HCT116 (cell line): ENCODE results near the gene PURA. TPM values are rescaled to one million over a fixed set of nuclear protein-coding genes. Genes with fewer than 3 reads are reported as not detected.

Experiments
- ATAC-seq: fragments of 200-7000 bp; cut with Tn5 transposase; 2 replicates; pipeline ENCODE4 v1.9.1; 2020; ENCODE audit warnings: mild to moderate bottlenecking, moderate library complexity
- BruUV-seq: library from RNA; stranded (reverse); fragments of 400-500 nt; replicated peaks from 2 replicates; lab custom pipeline; 2021; lab: Mats Ljungman, UMichigan
- CTCF ChIA-PET: fragments of 300-600 bp; sonication (Branson Sonifier 250); formaldehyde crosslinking; loops from one replicate; lab custom pipeline; 2021; ENCODE audit warnings: antibody characterized with exemption; lab: Charles Lee
- POLR2A ChIA-PET: fragments of 300-600, 350-600 bp; sonication (Branson Sonifier 250); formaldehyde crosslinking; loops from one replicate; lab custom pipeline; 2021; ENCODE audit warnings: antibody characterized with exemption; lab: Charles Lee
- RAD21 ChIA-PET, 2 experiments: fragments of 300-600 bp; sonication (Branson Sonifier 250); formaldehyde crosslinking; loops; one replicate each; lab custom pipeline; 2023; ENCODE audit warnings: low total read pairs in 2 of 2; ENCODE audit not compliant: uncharacterized antibody in 2 of 2, unreplicated experiment in 2 of 2, low non-redundant PET in 1 of 2; lab: Charles Lee
- DNase-seq: peaks from one replicate; pipeline ENCODE4 v3.0.0-alpha.2; 2010; ENCODE audit warnings: low read depth, low spot score
- H2AFZ ChIP-seq: fragments of 200-600 bp; shearing (Covaris generic), sonication (generic); 2 replicates; pipeline ENCODE4 v1.6.1; 2017; ENCODE audit warnings: low read depth, mixed run types, mixed read lengths, antibody characterized with exemption, low read length; ENCODE audit not compliant: poor library complexity, severe bottlenecking
- H3K27ac ChIP-seq: 2 replicates; pipeline ENCODE4 v1.5.1; 2012; ENCODE audit warnings: low read depth, low read length
- H3K27me3 ChIP-seq: fragments of 200-600 bp; sonication (generic); 2 replicates; pipeline ENCODE4 v1.6.1; 2016; ENCODE audit warnings: mixed run types, low read length, mixed read lengths; ENCODE audit not compliant: insufficient read depth
- H3K36me3 ChIP-seq, 2 experiments: fragments of 200-500 bp in 1 of 2; fragments of 200-600 bp in 1 of 2; sonication (Bioruptor generic) in 1 of 2; sonication (generic) in 1 of 2; 2 replicates each; pipeline versions ENCODE4 v1.5.1 to v1.6.1; 2014 to 2016; ENCODE audit warnings: low read length in 2 of 2, inconsistent platforms in 1 of 2, mixed read lengths in 1 of 2, mixed run types in 1 of 2; ENCODE audit not compliant: insufficient read depth in 2 of 2, control insufficient read depth in 1 of 2
- H3K4me1 ChIP-seq, 2 experiments: fragments of 200-600 bp in 1 of 2; sonication (generic) in 1 of 2; 2 replicates each; pipeline versions ENCODE4 v1.5.1 to v1.6.1; 2012 to 2017; ENCODE audit warnings: low read length in 2 of 2, inconsistent platforms in 1 of 2, mild to moderate bottlenecking in 1 of 2, mixed read lengths in 1 of 2, mixed run types in 1 of 2, moderate library complexity in 1 of 2; ENCODE audit not compliant: insufficient read depth in 2 of 2, control insufficient read depth in 1 of 2
- H3K4me2 ChIP-seq: fragments of 200-600 bp; sonication (generic); 2 replicates; pipeline ENCODE4 v1.6.1; 2017; ENCODE audit warnings: mixed run types, low read length, mixed read lengths
- H3K4me3 ChIP-seq, 2 experiments: fragments of 200-600 bp in 1 of 2; sonication (generic) in 1 of 2; replicated peaks in 1 of 2; 2 replicates each; pipeline ENCODE4 v1.5.1; 2011 to 2016; ENCODE audit warnings: low read length in 2 of 2, control low read depth in 1 of 2, low read depth in 1 of 2, mild to moderate bottlenecking in 1 of 2, mixed read lengths in 1 of 2, mixed run types in 1 of 2
- H3K79me2 ChIP-seq: fragments of 200-600 bp; sonication (generic); 2 replicates; pipeline ENCODE4 v1.6.1; 2017; ENCODE audit warnings: mild to moderate bottlenecking, mixed run types, low read length, moderate library complexity, mixed read lengths; ENCODE audit not compliant: insufficient read depth
- H3K9ac ChIP-seq: fragments of 200-600 bp; sonication (generic); 2 replicates; pipeline ENCODE4 v1.6.1; 2016; ENCODE audit warnings: low read length, mixed read lengths
- H3K9me2 ChIP-seq: fragments of 200-600 bp; sonication (generic), shearing (Covaris generic); 2 replicates; pipeline ENCODE4 v1.6.1; 2017; ENCODE audit warnings: mixed run types, mild to moderate bottlenecking, moderate library complexity; ENCODE audit not compliant: insufficient read depth
- H3K9me3 ChIP-seq, 2 experiments: fragments of 200-500 bp in 1 of 2; fragments of 200-600 bp in 1 of 2; sonication (Bioruptor generic) in 1 of 2; sonication (generic) in 1 of 2; 2 replicates each; pipeline ENCODE4 v1.6.1; 2014 to 2017; ENCODE audit warnings: low read length in 2 of 2, mixed read lengths in 2 of 2, inconsistent platforms in 1 of 2, low read depth in 1 of 2, mild to moderate bottlenecking in 1 of 2, mixed run types in 1 of 2, moderate library complexity in 1 of 2; ENCODE audit not compliant: control insufficient read depth in 1 of 2, insufficient read depth in 1 of 2
- H4K20me1 ChIP-seq: fragments of 200-600 bp; sonication (generic), shearing (Covaris generic); 2 replicates; pipeline ENCODE4 v1.6.1; 2017; ENCODE audit warnings: mixed run types, mild to moderate bottlenecking, moderate library complexity; ENCODE audit not compliant: insufficient read depth
- CBX3 ChIP-seq: IDR thresholded peaks from 2 replicates; pipeline ENCODE4 v1.6.1; 2012; ENCODE audit warnings: low read depth
- CTCF ChIP-seq, 3 experiments: fragments of 200-600 bp in 1 of 3; sonication (generic) in 1 of 3; IDR thresholded peaks in 2 of 3; conservative IDR thresholded peaks in 1 of 3; 2 replicates each; pipeline ENCODE4 v1.5.1; 2012 to 2017; ENCODE audit warnings: low read depth in 2 of 3, low read length in 2 of 3, antibody characterized with exemption in 1 of 3, borderline replicate concordance in 1 of 3, control low read depth in 1 of 3, mild to moderate bottlenecking in 1 of 3, mixed read lengths in 1 of 3, mixed run types in 1 of 3, moderate library complexity in 1 of 3; ENCODE audit not compliant: insufficient read depth in 1 of 3
- EZH2 ChIP-seq: fragments of 200-600 bp; sonication (generic); IDR thresholded peaks from 2 replicates; pipeline ENCODE4 v1.6.1; 2017; ENCODE audit warnings: antibody characterized with exemption, mixed run types
- FOSL1 ChIP-seq: IDR thresholded peaks from 2 replicates; pipeline ENCODE4 v1.6.1; 2012; ENCODE audit warnings: low read depth
- REST ChIP-seq: IDR thresholded peaks from 2 replicates; pipeline ENCODE4 v1.6.1; 2012; ENCODE audit warnings: low read depth
- intact Hi-C: fragments of 100-400 bp; cut with micrococcal nuclease; formaldehyde crosslinking; loops from 2 replicates; pipeline ENCODE4 v1.10.0; 2022
- total RNA-seq: library from RNA; stranded (reverse); gene quantifications from one replicate; pipeline ENCODE4 v1.2.1, GENCODE V29; 2021; ENCODE audit not compliant: unreplicated experiment

PURA gene
- total RNA-seq, 1 experiment from 2014 or later, result 15.2 TPM

GRCh38 chr5:140165923-140166270, 52.0 kb downstream of the PURA start:
- no peaks in the 10 kb centered on the region for H3K9me2 ChIP-seq
- H4K20me1 ChIP-seq, result no peaks in the 10 kb centered on the region
- H3K4me1 ChIP-seq, result peaks cover 2 to 13% of the 10 kb centered on the region in 2 experiments; a peak in 2 of 4 replicates
- BruUV-seq, result no TSS peak
- ChIA-PET RAD21 (no interaction called here), CTCF (no interaction called here), POLR2A (interaction anchor here (1.0 kb wide), 1 partner anchor 9 kb away, joined by 3 read pairs; the partner anchor contains the start of gene CYSTM1)
- H3K36me3 ChIP-seq, result no peaks in the 10 kb centered on the region
- no peak overlapping the region for H2AFZ ChIP-seq
- intact Hi-C loops, result no loop called here
- ATAC-seq, result no peak
- H3K27me3 ChIP-seq, result no peaks in the 10 kb centered on the region
- no peaks in the 10 kb centered on the region for H3K79me2 ChIP-seq
- TF ChIP-seq EZH2 (no peak), CBX3 (no peak), REST (no peak), FOSL1 (no peak)
- no peak overlapping the region for H3K4me3 ChIP-seq
- DNase-seq, result no peak
- no peak overlapping the region for H3K4me2 ChIP-seq
- H3K9ac ChIP-seq, result no peak overlapping the region
- no peaks in the 10 kb centered on the region for H3K9me3 ChIP-seq
- no peak overlapping the region for H3K27ac ChIP-seq

- no peaks in the 10 kb centered on the region for H3K9me3 ChIP-seq
- H3K9me2 ChIP-seq, result no peaks in the 10 kb centered on the region
- no peaks in the 10 kb centered on the region for H3K27me3 ChIP-seq
- no peak overlapping the region for H3K9ac ChIP-seq
- no peaks in the 10 kb centered on the region for H3K36me3 ChIP-seq
- intact Hi-C loops, result no loop called here
- BruUV-seq, result no TSS peak
- TF ChIP-seq FOSL1 (no peak), CTCF (IDR thresholded peaks at IDR 0.05 in 2 of 3, conservative IDR thresholded peaks at IDR 0.05 in 1 of 3; ENCODE audit: borderline replicate concordance in 1 of 3, insufficient read depth in 1 of 3, low read depth in 2 of 3, low read length in 2 of 3) (no peak)
- no peak overlapping the region for H3K4me3 ChIP-seq
- no peaks in the 10 kb centered on the region for H3K79me2 ChIP-seq
- no peaks in the 10 kb centered on the region for H4K20me1 ChIP-seq
- ChIA-PET RAD21 (no interaction called here), CTCF (no interaction called here), POLR2A (no interaction called here)
- no peak for ATAC-seq
- H3K4me1 ChIP-seq, result peaks cover 2 to 13% of the 10 kb centered on the region in 2 experiments; a peak in 2 of 4 replicates
- H3K27ac ChIP-seq, result no peak overlapping the region
- H2AFZ ChIP-seq, result no peak overlapping the region
- DNase-seq, result no peak
- H3K4me2 ChIP-seq, result no peak overlapping the region
These were observed 53.0 kb downstream of the PURA start for GRCh38 chr5:140166911-140167310.
